UCSD-AML1 (cell line): Measurements from ENCODE around the gene CYTH1.
A peak's percentile ranks its signal among the peaks of the same experiment; 100 is the strongest.
"Not testable (repeated sequence)": the region's sequence is repeated elsewhere in the genome, so short reads cannot be mapped to it uniquely, and the experiment has no call there.

Experiments used
- DNase-seq: peaks from one replicate; lab custom pipeline; 2025; ENCODE audit not compliant: unreplicated experiment; lab: John Stamatoyannopoulos, UW

Gene CYTH1

GRCh38 chr17:78673395-78673794, 108.7 kb downstream of the CYTH1 start:
- no peak for DNase-seq

DNA sequence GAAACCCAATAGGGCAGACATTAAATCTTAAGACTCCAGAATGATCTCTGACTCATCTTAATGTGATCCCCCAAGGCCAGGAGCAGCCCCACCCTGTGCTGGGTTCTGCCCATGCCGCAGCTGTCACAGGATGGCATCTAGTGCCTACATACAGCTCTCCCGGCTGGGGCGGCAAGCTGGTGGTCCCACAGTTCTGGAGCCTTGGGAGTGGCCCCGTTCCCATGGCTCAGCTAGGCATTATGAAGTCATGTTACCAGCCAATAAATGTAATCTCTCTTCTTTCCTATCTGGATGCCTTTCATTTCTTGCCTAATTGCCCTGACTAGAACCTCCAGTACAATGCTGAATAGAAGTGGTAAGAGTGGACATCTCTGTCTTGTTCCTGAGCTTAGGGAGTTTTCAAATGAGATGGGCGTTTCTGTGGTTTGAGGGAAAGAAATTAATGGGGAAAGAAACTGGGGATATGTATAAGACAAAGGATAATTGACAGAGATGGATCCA, 109.2 kb downstream of the CYTH1 start:
- no peak for DNase-seq

DNA sequence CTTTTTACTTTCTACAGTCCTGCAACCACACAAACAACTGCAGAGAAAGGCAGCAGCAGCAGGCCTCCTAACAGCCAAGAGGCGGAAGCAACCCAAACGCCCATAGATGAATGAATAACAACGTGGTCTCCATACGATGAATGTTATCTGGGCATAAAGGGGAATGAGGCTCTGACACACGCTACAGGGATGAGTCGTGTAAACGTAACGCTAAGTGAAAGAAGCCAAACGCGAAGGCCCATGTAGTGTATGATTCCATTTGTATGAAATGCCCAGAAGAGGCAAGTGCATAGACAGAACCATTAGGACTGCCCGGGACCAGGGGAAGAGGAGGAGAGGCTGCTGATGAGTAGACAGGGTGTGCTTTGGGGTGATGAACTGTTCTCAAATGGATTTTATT, 110.1 kb downstream of the CYTH1 start:
- DNase-seq: no peak

DNA sequence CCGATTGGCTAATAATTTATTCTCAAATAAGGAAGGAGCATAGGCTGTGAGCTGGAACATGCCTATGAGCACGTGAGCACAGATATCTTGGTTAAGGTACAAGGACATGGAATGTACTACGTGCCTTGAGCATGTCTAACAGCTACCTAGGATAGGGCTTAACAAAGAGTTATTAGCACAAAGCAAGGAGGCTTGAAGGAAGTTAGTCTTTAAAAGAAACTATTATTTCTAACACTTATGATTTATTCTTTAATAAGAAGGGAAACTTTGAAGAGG, 110.4 kb downstream of the CYTH1 start:
- DNase-seq: not testable (repeated sequence)

GRCh38 chr17:78670850-78671725, 111.0 kb downstream of the CYTH1 start:
- DNase-seq: no peak

GRCh38 chr17:78669975-78670518, 112.0 kb downstream of the CYTH1 start:
- DNase-seq: no peak

- DNase-seq: no peak
Measured at GRCh38 chr17:78669256-78669974, 112.7 kb downstream of the CYTH1 start.

DNA sequence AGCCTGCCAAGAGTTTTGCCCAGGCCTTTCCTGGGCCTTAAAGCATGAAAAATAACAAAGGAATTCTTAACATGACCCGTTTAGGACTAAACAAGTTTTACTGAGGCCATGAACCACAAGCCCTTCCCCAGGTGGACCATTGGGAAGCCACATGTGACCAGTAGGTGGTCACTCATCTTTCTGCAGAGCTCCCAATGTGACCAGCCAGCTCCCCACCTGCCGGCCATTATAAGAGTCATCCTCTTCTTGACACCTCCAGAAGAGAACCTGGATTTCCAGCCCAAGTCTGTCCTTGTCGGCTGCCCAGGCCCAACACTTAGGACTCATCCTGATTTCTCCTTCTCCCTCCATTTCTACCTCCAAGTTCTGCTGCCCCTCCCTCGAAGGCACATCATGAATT, 113.2 kb downstream of the CYTH1 start:
- no peak for DNase-seq

GRCh38 chr17:78667741-78668640, 114.1 kb downstream of the CYTH1 start:
- no peak for DNase-seq

- DNase-seq: no peak
Measured at GRCh38 chr17:78667091-78667490, 115.0 kb downstream of the CYTH1 start.

DNA sequence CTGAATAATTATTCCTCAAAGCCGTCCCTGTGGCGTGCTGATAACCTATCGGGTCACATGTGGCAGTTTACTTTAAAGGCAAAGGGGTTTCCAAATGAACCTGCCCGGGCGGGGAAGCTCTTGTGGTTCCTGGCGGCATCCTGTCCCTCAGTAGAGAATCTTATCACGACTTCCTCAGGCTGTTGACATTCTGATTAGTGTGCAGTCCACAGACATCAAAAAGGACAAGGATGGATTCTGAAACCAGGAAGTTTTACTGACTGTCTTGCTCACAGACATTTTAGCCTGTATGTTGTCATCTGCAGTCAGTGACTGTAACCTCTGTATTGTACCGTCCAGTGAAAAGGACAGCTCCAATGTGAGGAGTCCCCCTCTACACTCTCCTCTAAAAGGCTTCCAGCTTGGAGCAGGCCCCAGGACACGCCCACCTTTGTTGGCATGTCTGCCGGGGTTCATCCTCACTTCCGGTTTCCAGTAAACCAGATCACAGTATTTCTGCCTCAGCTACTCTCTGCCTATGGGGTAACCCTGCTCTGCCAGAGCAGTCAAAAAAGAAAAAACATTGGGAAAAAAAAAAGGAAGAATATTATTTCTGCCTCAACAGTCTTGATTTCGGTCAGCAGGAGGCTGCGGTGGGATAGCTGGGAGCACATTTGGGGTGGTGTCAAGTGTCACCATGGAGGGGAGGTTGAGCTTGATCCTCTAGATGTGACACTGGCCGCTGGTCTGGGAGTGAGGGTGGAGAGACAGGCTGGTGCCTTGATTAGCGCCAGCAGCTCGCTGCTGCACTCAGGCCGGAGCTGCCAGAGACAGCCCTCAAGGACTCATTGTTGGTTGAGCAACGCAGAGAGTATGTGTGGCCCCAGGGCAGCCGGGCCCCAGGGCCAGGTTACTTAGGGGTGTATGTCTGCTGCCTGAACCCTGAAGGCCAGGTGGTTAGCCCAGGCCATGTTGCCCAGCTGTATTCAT, 115.8 kb downstream of the CYTH1 start:
- peak; percentile 81 for DNase-seq

GRCh38 chr17:78665387-78665951, 116.6 kb downstream of the CYTH1 start:
- no peak for DNase-seq

DNA sequence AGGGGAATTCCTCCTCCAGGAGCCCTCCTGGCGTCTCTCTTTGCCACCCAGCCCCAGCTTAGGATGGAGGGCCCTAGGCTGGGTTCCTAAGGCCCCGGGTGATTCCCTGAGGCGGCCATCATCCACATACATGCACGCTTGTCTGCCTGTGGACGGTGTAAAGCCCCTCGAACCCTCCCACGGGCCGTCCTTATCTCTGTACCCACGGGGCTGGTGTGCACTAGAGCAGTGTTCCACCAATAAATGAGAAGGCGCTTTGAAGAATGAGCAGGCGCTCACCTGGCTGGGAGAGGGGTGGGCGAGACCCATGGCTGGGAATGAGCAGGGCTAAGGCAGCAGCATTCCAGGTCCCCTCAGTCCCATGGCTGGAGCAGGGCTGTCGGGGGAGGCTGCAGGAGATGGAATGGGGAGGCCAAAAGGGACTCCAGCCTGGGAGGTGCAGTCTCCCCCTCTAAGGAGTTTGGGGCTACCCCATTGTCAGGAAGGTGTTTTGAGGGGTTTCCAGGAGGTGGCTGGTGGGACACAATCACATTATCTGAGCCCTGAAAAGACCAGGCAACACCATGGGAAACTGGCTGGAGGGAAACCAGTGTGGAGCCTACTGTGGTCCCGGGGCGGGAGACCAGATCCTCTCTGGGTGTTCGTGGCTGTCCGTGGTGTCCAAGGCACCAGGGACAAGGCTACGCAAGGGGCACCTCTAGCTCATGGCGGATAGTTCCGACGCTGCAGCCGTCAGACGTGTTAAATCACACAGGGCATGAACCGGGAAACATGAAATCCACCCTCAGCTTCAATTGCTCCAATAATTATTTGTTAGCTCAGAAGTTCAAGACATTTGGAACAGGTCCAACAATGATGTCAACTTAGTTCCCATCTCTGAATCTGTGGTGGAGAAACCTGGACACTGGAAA, 117.3 kb downstream of the CYTH1 start:
- DNase-seq: no peak

GRCh38 chr17:78661093-78661770, 120.8 kb downstream of the CYTH1 start:
- no peak for DNase-seq

- no peak for DNase-seq
Measured at GRCh38 chr17:78659546-78659945, 122.5 kb downstream of the CYTH1 start.

- DNase-seq: no peak
Measured at GRCh38 chr17:78658281-78658785, 123.7 kb downstream of the CYTH1 start.

DNA sequence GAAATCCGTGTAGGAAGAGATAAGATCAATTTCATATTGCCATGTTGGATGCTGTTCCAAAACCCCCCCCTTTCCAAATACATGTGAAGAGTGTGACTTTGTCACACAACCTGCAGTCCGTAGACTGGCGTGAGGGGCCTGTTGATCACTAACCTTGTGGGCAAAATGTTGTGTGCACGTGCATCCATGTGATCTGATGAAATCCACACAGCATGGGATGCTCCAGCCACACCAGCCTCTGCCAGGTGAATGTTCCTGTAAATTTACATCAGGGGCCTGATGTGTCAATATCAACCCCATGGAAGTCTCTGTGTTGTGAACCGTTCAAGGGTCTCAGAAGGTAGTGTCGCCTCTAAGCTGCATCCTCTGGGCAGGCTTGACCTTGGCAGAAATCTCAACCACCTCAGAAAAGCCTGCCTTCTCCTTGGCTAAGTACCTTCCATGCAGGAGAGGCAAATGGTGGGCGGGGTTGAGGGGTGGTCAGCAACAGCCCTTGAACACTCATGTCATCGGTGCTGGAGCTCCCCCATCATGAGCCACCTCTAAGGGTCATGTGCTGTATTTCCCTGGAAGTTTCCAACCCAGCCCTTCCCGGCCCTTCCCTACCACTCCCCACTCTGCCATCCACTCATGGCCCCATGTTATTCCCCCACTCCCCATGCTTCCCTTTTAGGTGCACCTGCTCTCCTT, 126.7 kb downstream of the CYTH1 start:
- no peak for DNase-seq
